ENCODE measurements around the gene OTC. TPM values are rescaled to one million over a fixed set of nuclear protein-coding genes. Genes with fewer than 3 reads are reported as not detected.

OTC gene
- total RNA-seq, 1 experiment from 2014 or later: not detected

GRCh38 chrX:38462257-38462656 is 109.9 kb downstream of the OTC start:
- H3K4me2 ChIP-seq (ENCODE audit: insufficient read depth, insufficient read length, low read length): no peak overlapping the region
- H2BK15ac ChIP-seq (ENCODE audit: low read depth, low read length): no peak overlapping the region
- no peaks in the 10 kb centered on the region for H3K27me3 Mint-ChIP-seq (ENCODE audit: low read depth)
- peaks cover 5% of the 10 kb centered on the region for H3K9me3 ChIP-seq (ENCODE audit: control insufficient read depth, low read depth, low read length)
- H2BK120ac ChIP-seq (ENCODE audit: low read depth, low read length, poor library complexity, severe bottlenecking): no peak overlapping the region
- H3K27ac Mint-ChIP-seq: no peak overlapping the region
- no peak overlapping the region for H3K9ac ChIP-seq (ENCODE audit: extremely low read depth, insufficient read length, low read length)
- H3K4me1 ChIP-seq (ENCODE audit: insufficient read depth, low read length): no peaks in the 10 kb centered on the region
- H3K23me2 ChIP-seq (ENCODE audit: insufficient read length, low read depth, low read length, poor library complexity, severe bottlenecking): no peaks in the 10 kb centered on the region
- no peak overlapping the region for H2BK12ac ChIP-seq (ENCODE audit: insufficient read length, low read depth, low read length)
- no peaks in the 10 kb centered on the region for H3K79me1 ChIP-seq (ENCODE audit: insufficient read depth, low read depth, low read length, poor library complexity, severe bottlenecking)
- H4K91ac ChIP-seq (ENCODE audit: insufficient read length, low read depth, low read length): no peak overlapping the region
- no peak overlapping the region for H2AK5ac ChIP-seq (ENCODE audit: insufficient read length, low read length)
- H3K14ac ChIP-seq (ENCODE audit: insufficient read depth, low read length): no peak overlapping the region
- H2BK5ac ChIP-seq (ENCODE audit: insufficient read length, low read length): no peak overlapping the region
- no peak overlapping the region for H2AFZ ChIP-seq (ENCODE audit: low read length)
- H4K8ac ChIP-seq (replicated peaks; ENCODE audit: insufficient read length, low read depth, low read length): no peak overlapping the region
- peaks cover 64 to 66% of the 10 kb centered on the region in 2 experiments for H3K9me3 Mint-ChIP-seq
- H3K56ac ChIP-seq (ENCODE audit: insufficient read length, low read depth, low read length): no peak overlapping the region
- H3K4me1 Mint-ChIP-seq: no peaks in the 10 kb centered on the region
- H3T11ph ChIP-seq (ENCODE audit: low read length): no peak overlapping the region
- H3K79me2 ChIP-seq (ENCODE audit: insufficient read depth, low read length): 0 out of 2 replicates have a peak, but pooled peaks cover 2% of the 10 kb centered on the region
- H2BK20ac ChIP-seq (ENCODE audit: low read depth, low read length, poor library complexity, severe bottlenecking): no peak overlapping the region
- no peak overlapping the region for H3K4me3 Mint-ChIP-seq
- H3K27ac ChIP-seq (ENCODE audit: insufficient read length, low read depth, low read length): no peak overlapping the region
- no peak overlapping the region for H3K4ac ChIP-seq (ENCODE audit: low read depth, low read length)
- no peaks in the 10 kb centered on the region for H4K20me1 ChIP-seq (ENCODE audit: control insufficient read depth, insufficient read depth, insufficient read length)
- H3K27me3 ChIP-seq (ENCODE audit: insufficient read depth, low read length): no peaks in the 10 kb centered on the region
- H3K23ac ChIP-seq (ENCODE audit: insufficient read length, low read depth, low read length): no peak overlapping the region
- H3K36me3 Mint-ChIP-seq (ENCODE audit: insufficient read depth in 1 of 3, low read depth in 3 of 3): peaks cover 4 to 6% (median 4%) of the 10 kb centered on the region in 3 experiments; a peak in 4 of 7 replicates
- no peak overlapping the region for H3K18ac ChIP-seq (ENCODE audit: insufficient read length, low read depth, low read length)
- DNase-seq: no peak
- H4K5ac ChIP-seq (ENCODE audit: insufficient read length, low read depth, low read length): no peak overlapping the region
- TF ChIP-seq CTCF (conservative IDR thresholded peaks at IDR 0.05): no peak
